ENCODE measurements around the gene ANAPC13. TPM values are rescaled to one million over a fixed set of nuclear protein-coding genes. Genes with fewer than 3 reads are reported as not detected.

ANAPC13 gene
- total RNA-seq, 1 experiment from 2014 or later, result 52.7 TPM

DNA sequence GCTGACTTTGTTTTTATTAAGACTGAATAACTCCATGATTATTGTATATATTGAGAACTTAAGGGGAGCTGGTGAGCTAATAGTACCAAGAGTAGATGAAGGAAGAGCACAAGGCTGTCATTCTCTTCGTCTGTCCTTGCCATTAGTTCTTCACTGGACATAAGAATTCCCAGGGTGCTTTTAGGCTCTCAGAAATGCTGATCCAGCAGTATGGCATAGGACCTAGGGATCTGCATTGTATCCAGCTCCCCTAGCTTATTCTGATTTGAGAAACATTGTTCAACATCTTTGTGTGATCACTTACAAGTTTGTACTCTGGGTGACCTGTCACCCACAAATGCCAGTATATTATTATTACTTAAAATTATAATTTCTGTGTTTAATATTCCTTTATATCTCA is 47.7 kb upstream of the ANAPC13 start:
- CTCF ChIA-PET, result no interaction called here
- H3K79me2 ChIP-seq (ENCODE audit: low read depth), result no peaks in the 10 kb centered on the region; the same call in 1 of the 2 replicates

DNA sequence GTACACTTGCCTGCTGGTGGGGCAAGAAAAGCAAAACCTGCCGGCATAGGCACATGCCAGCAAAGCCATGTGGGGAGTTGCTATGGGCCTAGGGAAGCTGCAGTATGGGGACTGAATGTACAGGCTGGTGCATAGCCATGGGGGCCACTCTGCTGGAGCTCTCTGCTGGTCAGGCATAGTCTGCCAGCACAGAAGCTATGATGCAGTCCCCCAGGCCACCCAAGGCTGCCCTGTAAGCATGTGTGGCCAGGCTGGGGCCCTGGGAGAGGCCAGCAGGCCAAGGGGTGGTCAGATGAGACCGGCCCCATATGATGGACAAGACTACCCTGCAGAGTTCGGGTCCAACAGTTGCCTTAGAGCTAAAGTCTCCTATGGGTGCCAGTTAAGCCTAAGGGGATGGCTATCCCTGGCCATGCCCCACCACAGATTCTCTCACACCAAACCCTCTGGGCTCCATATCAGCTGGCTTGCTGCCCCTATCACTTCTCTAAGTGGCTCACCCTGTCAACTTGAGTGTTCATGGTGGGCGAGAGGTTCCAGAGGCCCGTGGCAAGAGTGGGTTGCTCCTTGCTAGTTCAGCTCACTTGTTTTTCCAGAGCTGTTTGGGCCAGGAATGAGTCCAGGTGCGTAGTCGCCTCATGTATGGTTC is 41.9 kb upstream of the ANAPC13 start:
- Histone ChIP-seq H3K4me1 (replicated peaks; ENCODE audit: insufficient read depth) (no peaks in the 10 kb centered on the region), H3K27ac (no peak overlapping the region), H2AFZ (no peak overlapping the region), H3K4me2 (no peak overlapping the region), H3K4me3 (no peak overlapping the region), H3F3A (ENCODE audit: insufficient read depth, low read depth) (no peaks in the 10 kb centered on the region), H3K79me2 (ENCODE audit: low read depth) (peaks cover under 1% of the 10 kb centered on the region; the same call in 1 of the 2 replicates), H3K9me3 (ENCODE audit: insufficient read depth, low read depth) (peaks cover 11% of the 10 kb centered on the region), H3K9me2 (ENCODE audit: insufficient read depth) (no peaks in the 10 kb centered on the region), H3K27me3 (ENCODE audit: insufficient read depth, low read depth) (no peaks in the 10 kb centered on the region), H4K20me1 (ENCODE audit: insufficient read depth) (0 out of 2 replicates have a peak, but pooled peaks cover 3% of the 10 kb centered on the region), H3K36me3 (ENCODE audit: low read depth) (no peaks in the 10 kb centered on the region)
- TF ChIP-seq EZH2 (IDR thresholded peaks at IDR 0.05; ENCODE audit: low read depth), result no peak
- TF ChIP-seq, protein P1, sequence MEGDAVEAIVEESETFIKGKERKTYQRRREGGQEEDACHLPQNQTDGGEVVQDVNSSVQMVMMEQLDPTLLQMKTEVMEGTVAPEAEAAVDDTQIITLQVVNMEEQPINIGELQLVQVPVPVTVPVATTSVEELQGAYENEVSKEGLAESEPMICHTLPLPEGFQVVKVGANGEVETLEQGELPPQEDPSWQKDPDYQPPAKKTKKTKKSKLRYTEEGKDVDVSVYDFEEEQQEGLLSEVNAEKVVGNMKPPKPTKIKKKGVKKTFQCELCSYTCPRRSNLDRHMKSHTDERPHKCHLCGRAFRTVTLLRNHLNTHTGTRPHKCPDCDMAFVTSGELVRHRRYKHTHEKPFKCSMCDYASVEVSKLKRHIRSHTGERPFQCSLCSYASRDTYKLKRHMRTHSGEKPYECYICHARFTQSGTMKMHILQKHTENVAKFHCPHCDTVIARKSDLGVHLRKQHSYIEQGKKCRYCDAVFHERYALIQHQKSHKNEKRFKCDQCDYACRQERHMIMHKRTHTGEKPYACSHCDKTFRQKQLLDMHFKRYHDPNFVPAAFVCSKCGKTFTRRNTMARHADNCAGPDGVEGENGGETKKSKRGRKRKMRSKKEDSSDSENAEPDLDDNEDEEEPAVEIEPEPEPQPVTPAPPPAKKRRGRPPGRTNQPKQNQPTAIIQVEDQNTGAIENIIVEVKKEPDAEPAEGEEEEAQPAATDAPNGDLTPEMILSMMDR (conservative IDR thresholded peaks at IDR 0.05), result no peak
- ChIA-PET POLR2A (ENCODE audit: unreplicated experiment) (no interaction called here), CTCF (interaction anchor here (0.6 kb wide), 1 partner anchor 73 kb away, joined by 4 read pairs; no protein-coding TSS in a partner anchor)
- DNase-seq, result no peak
- intact Hi-C loops (cut with micrococcal nuclease; ENCODE audit: unreplicated experiment), result no loop called here
- BruUV-seq (replicated peaks), result no TSS peak

More for the DNA sequence above, 47.7 kb upstream of the ANAPC13 start:
- Histone ChIP-seq H3K4me3 (no peak overlapping the region), H3K4me2 (no peak overlapping the region), H3F3A (ENCODE audit: insufficient read depth, low read depth) (no peaks in the 10 kb centered on the region), H3K9me2 (ENCODE audit: insufficient read depth) (peaks cover 5% of the 10 kb centered on the region; the same call in 1 of the 2 replicates), H3K36me3 (ENCODE audit: low read depth) (peaks cover 5% of the 10 kb centered on the region; the same call in 1 of the 2 replicates), H3K27ac (no peak overlapping the region), H3K9me3 (ENCODE audit: insufficient read depth, low read depth) (no peaks in the 10 kb centered on the region), H2AFZ (no peak overlapping the region), H3K4me1 (replicated peaks; ENCODE audit: insufficient read depth) (no peaks in the 10 kb centered on the region), H4K20me1 (ENCODE audit: insufficient read depth) (0 out of 2 replicates have a peak, but pooled peaks cover 3% of the 10 kb centered on the region), H3K27me3 (ENCODE audit: insufficient read depth, low read depth) (no peaks in the 10 kb centered on the region)
- intact Hi-C loops (cut with micrococcal nuclease; ENCODE audit: unreplicated experiment), result no loop called here
- TF ChIP-seq, protein P1 (conservative IDR thresholded peaks at IDR 0.05), result no peak
- TF ChIP-seq EZH2 (IDR thresholded peaks at IDR 0.05; ENCODE audit: low read depth), result no peak
- no peak for DNase-seq
- BruUV-seq (replicated peaks), result no TSS peak
- POLR2A ChIA-PET (ENCODE audit: unreplicated experiment), result no interaction called here

DNA sequence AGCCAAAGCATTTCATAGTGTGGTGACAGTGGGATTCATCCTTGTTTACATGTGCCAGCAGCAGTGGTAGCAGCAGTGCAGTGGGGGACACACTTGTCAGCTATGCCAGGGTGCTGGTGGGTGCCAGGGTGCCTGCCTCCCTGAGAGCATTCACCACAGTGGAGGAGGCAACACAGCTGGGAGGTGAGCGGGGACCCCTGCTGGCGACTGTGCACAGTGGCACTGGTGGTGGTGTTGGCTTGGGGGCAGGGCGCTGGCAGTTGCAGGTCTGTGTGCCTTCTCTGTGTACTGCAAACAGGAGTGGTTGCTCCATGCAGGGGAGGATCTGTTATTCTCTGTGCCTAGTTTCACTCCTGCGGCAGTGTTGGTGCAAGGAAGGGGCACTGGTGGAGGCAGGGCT is 41.3 kb upstream of the ANAPC13 start:
- Histone ChIP-seq H2AFZ (no peak overlapping the region), H3F3A (ENCODE audit: insufficient read depth, low read depth) (no peaks in the 10 kb centered on the region), H3K9me3 (ENCODE audit: insufficient read depth, low read depth) (peaks cover 11% of the 10 kb centered on the region), H3K36me3 (ENCODE audit: low read depth) (no peaks in the 10 kb centered on the region), H3K4me1 (replicated peaks; ENCODE audit: insufficient read depth) (no peaks in the 10 kb centered on the region), H3K9me2 (ENCODE audit: insufficient read depth) (no peaks in the 10 kb centered on the region), H3K27me3 (ENCODE audit: insufficient read depth, low read depth) (no peaks in the 10 kb centered on the region), H3K4me2 (no peak overlapping the region), H3K79me2 (ENCODE audit: low read depth) (peaks cover 3% of the 10 kb centered on the region; the same call in 1 of the 2 replicates), H4K20me1 (ENCODE audit: insufficient read depth) (0 out of 2 replicates have a peak, but pooled peaks cover 3% of the 10 kb centered on the region), H3K4me3 (no peak overlapping the region), H3K27ac (no peak overlapping the region)
- no TSS peak for BruUV-seq (replicated peaks)
- no peak for DNase-seq
- intact Hi-C loops (cut with micrococcal nuclease; ENCODE audit: unreplicated experiment), result no loop called here
- ChIA-PET CTCF (no interaction called here), POLR2A (ENCODE audit: unreplicated experiment) (no interaction called here)
- TF ChIP-seq, protein P1 (conservative IDR thresholded peaks at IDR 0.05), result peak; percentile 34; the same call in 1 of the 2 replicates
- TF ChIP-seq EZH2 (IDR thresholded peaks at IDR 0.05; ENCODE audit: low read depth), result no peak

All from PC-9 (cell line).